ENCODE data around the gene TULP4.
"Not testable (repeated sequence)": the region's sequence is repeated elsewhere in the genome, so short reads cannot be mapped to it uniquely, and the experiment has no call there.

The TULP4 gene

DNA sequence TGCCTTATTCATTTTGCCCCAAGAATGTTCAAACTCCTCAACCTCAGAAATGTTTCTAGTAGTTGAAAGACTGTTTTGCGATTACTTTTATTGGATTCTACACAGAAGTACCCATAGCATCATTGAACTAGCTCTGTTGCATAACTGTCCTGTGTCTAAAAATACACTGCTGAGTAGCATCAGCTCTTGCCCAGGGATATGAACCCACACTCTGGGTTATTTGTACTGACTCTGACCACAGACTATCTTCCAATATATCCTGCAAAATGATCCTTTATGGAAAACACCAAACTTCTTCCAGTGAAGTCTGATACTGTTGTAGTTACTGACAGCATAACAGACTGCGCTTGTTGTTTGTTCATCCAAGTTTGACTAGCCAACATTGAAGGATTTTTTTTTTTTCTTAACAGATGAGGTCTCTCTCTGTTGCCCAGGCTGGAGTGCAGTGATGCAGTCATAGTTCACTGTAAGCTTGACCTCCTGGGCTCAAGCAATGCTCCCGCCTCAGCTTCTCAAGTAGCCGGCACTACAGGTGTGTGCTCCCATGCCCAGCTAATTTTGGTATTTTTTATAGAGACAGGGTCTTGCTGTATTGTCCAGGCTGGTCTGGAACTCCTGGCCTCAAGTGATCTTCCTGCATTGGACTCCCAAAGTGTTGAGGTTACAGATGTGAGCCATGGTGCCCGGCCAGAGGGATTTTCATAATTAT lies 49.9 kb downstream of the TULP4 start:
- DNase-seq = no peak

GRCh38 chr6:158366363-158366762 lies 54.1 kb downstream of the TULP4 start:
- DNase-seq = no peak

GRCh38 chr6:158367816-158368215 lies 55.6 kb downstream of the TULP4 start:
- DNase-seq = no peak

DNA sequence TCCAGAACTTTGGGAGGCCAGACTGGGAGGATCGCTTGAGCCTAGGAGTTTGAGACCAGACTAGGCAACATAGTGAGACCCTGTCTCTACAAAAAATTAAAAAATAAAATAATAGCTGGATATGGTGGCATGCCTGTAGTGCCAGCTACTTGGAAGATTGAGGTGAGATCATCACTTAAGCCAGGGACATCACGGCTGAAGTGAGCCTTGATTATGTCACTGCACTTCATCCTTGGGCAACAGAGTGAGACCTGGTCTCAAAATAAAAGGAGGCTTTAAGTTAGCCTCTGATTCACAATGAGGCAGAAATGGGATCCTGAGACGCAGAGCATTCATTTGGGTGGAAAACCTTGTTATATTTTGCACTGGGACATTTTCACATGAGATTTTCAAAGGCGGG lies 57.0 kb downstream of the TULP4 start:
- no peak for DNase-seq

DNA sequence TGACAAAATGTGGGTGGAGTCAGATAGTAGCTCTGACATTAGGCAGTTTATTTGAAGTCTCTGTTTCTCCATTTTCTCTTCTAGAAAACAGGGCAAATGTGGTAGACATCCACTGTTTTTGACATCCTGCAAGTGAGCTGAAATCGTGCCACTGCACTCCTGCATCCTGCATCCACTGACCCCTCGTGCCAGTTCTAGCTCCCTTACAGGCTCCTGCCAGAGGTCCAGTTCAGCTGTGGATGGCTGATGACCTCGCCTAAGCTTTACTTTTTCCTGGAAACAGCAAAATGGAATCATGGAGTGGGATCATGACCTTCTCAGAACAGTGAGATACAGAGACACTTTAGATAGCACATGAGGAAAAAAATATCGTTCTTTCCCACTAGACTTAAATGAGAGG lies 58.5 kb downstream of the TULP4 start:
- DNase-seq = no peak

GRCh38 chr6:158371261-158371660 lies 59.0 kb downstream of the TULP4 start:
- DNase-seq = no peak

GRCh38 chr6:158372574-158372973 lies 60.3 kb downstream of the TULP4 start:
- DNase-seq = peak; percentile 18

DNA sequence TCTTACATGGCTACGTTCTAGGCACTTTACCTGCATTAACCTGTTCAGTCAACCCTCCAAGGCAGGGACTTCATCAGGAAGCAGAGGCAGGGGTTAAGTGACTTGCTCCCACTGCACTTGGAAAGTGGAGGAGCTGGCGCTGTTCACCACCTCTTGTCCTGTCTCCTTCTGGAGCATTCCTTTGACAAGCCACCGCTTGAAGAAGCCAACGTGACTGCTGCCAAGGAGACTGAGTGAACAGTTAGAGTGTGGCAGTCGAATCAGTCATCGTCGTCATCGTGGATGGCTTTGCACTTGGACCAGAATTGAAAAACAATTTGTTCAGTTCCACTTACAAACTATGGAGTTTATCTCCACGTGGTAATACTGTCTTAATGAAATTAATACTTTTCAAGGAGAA lies 60.9 kb downstream of the TULP4 start:
- DNase-seq = no peak

GRCh38 chr6:158374020-158374419 lies 61.8 kb downstream of the TULP4 start:
- DNase-seq = no peak

- peak; percentile 23 for DNase-seq
Measured at GRCh38 chr6:158376631-158377081, 64.4 kb downstream of the TULP4 start.

- DNase-seq = peak; percentile 65
Measured at GRCh38 chr6:158377860-158378259, 65.6 kb downstream of the TULP4 start.

- DNase-seq = no peak
Measured at GRCh38 chr6:158379336-158379735, 67.1 kb downstream of the TULP4 start.

DNA sequence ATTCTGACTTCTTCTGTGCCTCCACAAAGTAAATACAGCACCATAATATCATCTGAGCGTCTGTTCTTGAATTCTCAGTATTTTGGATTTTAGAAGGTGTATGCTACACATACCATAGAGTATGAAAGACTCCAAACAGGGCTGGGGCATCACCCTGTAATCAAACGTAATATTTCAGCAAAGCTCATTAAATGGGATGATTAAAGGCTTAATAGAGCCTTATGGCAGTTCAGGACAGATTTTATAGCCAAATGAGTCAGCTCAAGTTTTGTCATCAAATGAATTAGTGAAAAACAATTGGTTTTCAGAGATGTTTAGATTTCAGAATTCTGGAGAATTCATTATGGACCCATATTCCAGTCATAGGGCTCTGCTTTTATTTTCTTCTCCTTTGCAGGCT lies 68.9 kb downstream of the TULP4 start:
- peak; percentile 58 for DNase-seq

DNA sequence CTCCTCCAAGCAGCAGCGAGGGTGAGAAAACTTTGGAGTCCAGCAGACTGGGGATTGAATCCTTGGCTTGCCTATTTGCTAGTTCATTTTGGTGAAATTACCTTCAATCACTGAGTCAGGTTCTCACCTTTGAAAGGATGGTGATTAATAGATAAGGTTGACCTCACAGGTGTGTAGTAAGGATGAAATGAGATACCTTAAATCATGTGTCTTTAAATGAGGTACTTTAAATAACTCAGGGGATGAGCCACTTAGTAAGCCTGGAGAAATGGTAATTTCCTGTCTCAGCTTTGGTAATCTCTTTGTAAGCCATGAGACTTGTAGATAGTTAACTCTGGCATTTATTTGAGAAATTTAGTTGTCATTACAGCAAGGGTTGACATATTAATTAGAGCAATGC lies 70.2 kb downstream of the TULP4 start:
- DNase-seq = peak; percentile 42

DNA sequence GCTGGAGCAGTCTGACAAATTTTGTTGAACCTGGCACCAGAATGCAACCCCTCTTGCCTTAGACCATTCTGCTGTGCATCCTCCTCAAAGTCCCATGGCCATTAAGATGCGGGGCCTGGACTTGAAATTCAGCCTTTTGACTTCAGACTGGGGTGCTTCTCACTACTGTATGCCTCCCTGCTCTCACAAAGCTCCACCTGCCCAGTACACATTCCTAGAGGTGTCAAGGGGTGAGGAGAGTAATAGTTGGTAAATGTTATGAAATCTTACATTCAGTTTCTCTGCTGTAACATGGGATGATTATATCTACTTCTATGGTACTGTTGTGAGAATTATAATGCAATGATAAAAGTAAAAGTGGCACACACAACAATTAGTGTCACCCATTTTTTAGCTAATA lies 70.8 kb downstream of the TULP4 start:
- no peak for DNase-seq

DNA sequence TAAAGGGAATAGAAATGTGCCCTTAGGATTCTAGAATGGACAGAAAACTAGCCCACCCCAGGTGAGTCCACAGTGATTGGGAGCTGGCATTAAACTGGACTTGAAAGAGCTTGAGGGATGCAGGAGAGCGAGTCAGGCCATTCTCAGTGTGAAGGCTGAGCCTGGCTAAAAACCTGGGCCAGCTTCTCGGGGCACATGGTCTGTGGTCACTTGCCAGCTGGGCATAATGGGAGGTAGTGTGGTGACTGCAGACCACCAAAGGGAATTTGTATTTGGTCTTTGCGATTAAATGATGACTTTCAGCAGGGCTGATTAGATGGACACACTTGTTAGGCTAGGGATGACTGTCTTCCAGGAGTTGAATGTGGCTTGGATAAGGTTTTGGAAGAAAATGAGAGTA lies 71.3 kb downstream of the TULP4 start:
- DNase-seq = no peak

DNA sequence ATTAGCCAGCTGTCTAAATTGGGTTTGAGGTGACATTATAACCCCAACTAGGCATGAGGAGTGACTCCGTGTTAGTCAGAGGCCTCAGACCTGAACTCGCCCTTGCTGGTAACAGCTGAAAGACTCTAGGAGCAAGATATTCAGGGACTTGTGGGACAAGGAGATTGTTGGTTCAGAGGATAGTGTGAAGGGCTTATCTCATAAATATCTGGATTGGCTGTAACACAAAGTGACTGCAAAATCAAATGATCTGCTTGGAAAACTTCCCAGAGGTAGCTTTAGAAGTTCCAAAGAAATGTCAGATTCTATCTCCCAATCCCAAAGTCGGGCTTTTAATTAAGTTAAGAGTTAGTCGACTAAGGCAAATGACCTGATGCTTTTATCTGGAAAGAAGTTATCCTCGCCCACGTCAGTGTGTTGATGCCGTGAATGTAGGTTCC lies 72.4 kb downstream of the TULP4 start:
- no peak for DNase-seq

- DNase-seq = peak; percentile 12
Measured at GRCh38 chr6:158387036-158387435, 74.8 kb downstream of the TULP4 start.

DNA sequence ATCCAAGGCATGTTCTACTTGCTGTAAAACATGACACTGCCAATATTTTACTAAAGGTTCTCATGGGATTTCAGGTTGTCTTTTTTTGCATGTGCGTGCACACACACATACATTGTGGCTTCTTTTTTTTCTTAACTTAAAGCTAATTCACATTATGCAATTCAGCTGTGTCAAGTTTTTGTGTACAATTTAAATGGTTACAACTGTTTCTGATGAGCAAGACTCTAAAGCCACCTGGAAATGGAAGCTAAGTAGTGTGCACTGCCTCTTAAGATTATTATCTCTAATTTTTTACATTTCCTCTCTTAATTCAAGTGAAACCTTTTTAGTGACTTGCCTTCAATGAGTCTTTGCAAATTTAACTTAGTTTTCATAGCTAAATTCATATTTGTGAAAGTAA lies 75.3 kb downstream of the TULP4 start:
- DNase-seq = no peak

DNA sequence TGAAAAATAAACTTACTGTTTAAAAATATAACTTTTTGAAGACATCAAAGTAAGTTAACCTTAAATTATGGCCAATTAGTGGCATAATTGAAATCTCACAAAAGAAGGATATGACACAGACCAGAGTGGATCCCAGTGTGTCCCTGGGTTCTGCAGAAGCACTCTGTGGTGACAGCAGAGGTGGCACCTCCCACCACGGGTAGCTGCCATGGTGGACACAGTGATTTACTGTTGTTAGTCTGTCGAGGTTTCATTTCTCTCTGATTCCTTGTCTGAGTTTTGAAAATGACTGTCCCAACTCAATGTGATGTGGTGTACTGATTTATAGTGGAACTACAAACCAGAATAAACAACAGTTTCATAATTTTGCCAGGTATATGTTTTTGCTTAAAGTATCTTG lies 76.5 kb downstream of the TULP4 start:
- DNase-seq = no peak

GRCh38 chr6:158389193-158389919 lies 77.1 kb downstream of the TULP4 start:
- no peak for DNase-seq

DNA sequence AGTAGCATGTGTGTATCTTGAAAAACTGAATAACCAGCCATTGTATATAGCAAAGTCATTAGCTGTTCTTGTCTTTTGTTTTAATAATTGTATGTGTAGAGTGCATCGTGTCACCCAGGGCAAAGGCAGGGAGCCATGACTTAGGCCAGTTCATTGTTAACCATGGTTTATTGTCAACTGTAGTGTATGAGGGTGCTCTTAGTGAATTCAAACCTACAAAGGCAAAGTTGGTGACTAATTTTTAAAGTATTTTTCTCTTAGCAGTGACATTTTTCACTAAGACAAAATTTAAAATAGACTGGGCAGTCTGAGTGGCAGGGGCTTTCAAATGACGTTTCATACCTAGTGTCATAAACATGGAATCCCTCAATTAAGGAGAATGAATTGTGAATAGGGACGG lies 79.0 kb downstream of the TULP4 start:
- DNase-seq = no peak

DNA sequence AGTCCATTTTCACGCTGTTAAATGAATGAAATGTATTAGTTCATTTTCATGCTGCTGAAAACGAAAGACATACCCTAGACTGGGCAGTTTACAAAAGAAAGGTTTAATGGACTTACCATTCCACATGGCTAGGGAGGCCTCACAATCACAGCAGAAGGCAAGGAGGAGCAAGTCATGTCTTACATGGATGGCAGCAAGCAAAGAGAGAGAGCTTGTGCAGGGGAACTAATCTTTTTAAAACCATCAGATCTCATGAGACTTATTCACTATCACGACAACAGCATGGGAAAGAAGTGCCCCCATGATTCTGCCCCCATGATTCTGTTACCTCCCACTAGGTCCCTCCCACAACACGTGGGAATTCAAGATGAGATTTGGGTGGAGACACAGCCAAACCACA lies 79.7 kb downstream of the TULP4 start:
- DNase-seq = not testable (repeated sequence)

DNA sequence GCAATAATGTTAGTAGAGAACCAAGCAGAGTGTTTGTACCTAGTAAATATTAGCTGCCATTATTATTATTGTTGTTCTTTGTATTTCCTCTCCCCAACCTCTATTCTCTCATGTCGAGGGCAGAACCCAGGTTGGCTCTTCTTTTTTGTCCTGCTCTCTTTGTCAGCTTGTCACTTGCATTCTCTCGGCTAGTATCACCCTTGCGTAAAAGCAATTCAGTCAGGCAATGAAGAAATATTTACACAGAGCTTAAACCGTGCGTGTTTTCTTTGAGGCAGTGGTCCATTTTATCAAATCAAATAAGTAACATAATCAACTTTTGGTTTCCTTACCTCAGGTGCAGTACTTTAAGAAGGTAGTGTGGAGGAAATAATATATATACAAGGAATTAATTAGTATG lies 83.9 kb downstream of the TULP4 start:
- DNase-seq = no peak

- no peak for DNase-seq
Measured at GRCh38 chr6:158397578-158397977, 85.3 kb downstream of the TULP4 start.

Measured in NCI-H69 (cell line).